Measurements from ENCODE around the gene RNF5.

The RNF5 gene

DNA sequence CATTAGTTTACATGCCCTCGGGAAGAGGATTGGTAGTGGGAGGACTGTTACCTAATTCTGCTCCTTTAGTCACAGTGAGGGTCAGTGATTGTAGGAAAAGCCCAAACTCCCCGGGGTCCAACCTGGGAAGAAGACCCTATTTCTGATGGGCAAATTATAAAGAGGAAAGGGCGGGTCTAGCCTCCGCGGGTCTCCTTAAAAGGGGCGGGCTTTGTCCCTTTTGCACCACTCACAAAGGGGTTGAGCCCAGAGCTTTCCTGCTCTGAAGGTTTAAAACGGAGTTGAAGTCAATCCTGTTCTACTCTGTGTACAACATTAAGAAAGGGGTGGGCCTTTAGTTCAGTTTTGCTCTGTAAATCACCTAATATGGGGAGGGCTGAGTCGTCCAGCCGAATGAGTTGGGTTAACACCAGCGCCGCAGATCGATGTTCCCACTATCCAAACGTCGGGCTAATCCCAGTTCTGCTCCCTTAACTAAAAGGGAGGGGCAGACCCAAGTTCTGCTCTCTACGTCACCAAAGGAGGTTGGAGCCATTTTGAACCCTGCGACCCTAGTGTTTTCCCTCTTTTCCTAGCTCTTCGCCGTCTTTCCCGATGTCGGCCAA is 920 bp upstream of the RNF5 start (continued):
- TF ChIP-seq ZBTB10 (tag by site-specific recombination; IDR thresholded peaks at IDR 0.05) (peak; percentile 58; the same call in 1 of the 2 replicates), SCRT2 (tag by site-specific recombination; IDR thresholded peaks at IDR 0.05) (no peak), ZNF133 (tag by site-specific recombination; IDR thresholded peaks at IDR 0.05) (no peak), GLI4 (tag by site-specific recombination; IDR thresholded peaks at IDR 0.05) (no peak), WT1 (tag by site-specific recombination; IDR thresholded peaks at IDR 0.05) (peak; percentile 33; the same call in 1 of the 2 replicates), HOXD13 (CRISPR knock-in tag; IDR thresholded peaks at IDR 0.05; ENCODE audit: borderline replicate concordance) (no peak), ZNF16 (tag by site-specific recombination; IDR thresholded peaks at IDR 0.05; ENCODE audit: low read depth) (no peak), YY1 (tag by site-specific recombination; IDR thresholded peaks at IDR 0.05) (peak; percentile 77; the same call in 1 of the 2 replicates), PRDM2 (tag by site-specific recombination; IDR thresholded peaks at IDR 0.05; ENCODE audit: borderline replicate concordance) (no peak), SP3 (tag by site-specific recombination; IDR thresholded peaks at IDR 0.05) (peak; percentile 51; the same call in 1 of the 2 replicates), ZEB2 (tag by site-specific recombination; IDR thresholded peaks at IDR 0.05) (no peak; the same call in none of the 2 replicates), ZNF654 (tag by site-specific recombination; IDR thresholded peaks at IDR 0.05; ENCODE audit: low read depth) (no peak), ZNF18 (tag by site-specific recombination; IDR thresholded peaks at IDR 0.05) (no peak), SALL2 (tag by site-specific recombination; IDR thresholded peaks at IDR 0.05; ENCODE audit: borderline replicate concordance) (no peak), ZNF596 (tag by site-specific recombination; IDR thresholded peaks at IDR 0.05) (no peak), ZNF658 (tag by site-specific recombination; IDR thresholded peaks at IDR 0.05) (no peak), ZNF747 (tag by site-specific recombination; IDR thresholded peaks at IDR 0.05) (no peak), ZNF175 (tag by site-specific recombination; IDR thresholded peaks at IDR 0.05) (no peak), ZNF404 (tag by site-specific recombination; IDR thresholded peaks at IDR 0.05) (no peak), ZNF184 (tag by site-specific recombination; IDR thresholded peaks at IDR 0.05) (no peak; the same call in 1 of the 2 replicates), ZBTB1 (tag by site-specific recombination; IDR thresholded peaks at IDR 0.05) (no peak), EGR2 (tag by site-specific recombination; IDR thresholded peaks at IDR 0.05; ENCODE audit: low read depth) (no peak)
- TF ChIP-seq, protein P1, sequence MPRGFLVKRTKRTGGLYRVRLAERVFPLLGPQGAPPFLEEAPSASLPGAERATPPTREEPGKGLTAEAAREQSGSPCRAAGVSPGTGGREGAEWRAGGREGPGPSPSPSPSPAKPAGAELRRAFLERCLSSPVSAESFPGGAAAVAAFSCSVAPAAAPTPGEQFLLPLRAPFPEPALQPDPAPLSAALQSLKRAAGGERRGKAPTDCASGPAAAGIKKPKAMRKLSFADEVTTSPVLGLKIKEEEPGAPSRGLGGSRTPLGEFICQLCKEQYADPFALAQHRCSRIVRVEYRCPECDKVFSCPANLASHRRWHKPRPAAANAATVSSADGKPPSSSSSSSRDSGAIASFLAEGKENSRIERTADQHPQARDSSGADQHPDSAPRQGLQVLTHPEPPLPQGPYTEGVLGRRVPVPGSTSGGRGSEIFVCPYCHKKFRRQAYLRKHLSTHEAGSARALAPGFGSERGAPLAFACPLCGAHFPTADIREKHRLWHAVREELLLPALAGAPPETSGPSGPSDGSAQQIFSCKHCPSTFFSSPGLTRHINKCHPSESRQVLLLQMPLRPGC (tag by site-specific recombination; IDR thresholded peaks at IDR 0.05): peak; percentile 1; the same call in 1 of the 2 replicates
- TF ChIP-seq, protein P2, sequence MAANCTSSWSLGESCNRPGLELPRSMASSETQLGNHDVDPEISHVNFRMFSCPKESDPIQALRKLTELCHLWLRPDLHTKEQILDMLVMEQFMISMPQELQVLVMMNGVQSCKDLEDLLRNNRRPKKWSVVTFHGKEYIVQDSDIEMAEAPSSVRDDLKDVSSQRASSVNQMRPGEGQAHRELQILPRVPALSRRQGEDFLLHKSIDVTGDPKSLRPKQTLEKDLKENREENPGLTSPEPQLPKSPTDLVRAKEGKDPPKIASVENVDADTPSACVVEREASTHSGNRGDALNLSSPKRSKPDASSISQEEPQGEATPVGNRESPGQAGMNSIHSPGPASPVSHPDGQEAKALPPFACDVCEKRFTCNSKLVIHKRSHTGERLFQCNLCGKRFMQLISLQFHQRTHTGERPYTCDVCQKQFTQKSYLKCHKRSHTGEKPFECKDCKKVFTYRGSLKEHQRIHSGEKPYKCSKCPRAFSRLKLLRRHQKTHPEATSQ (tag by site-specific recombination; IDR thresholded peaks at IDR 0.05): no peak

Measured in HEK293 (cell line).